Activated CD4-positive, alpha-beta T cell treated with anti-CD3 and anti-CD28 coated beads for 36 hours (primary cell): ENCODE data around the gene IRF2BP2. TPM values are rescaled to one million over a fixed set of nuclear protein-coding genes. Genes with fewer than 3 reads are reported as not detected.

Source experiments
- ATAC-seq: fragments of 200-7000 bp; cut with Tn5 transposase; one replicate; pipeline ENCODE4 v1.10.0; 2021; ENCODE audit warnings: mild to moderate bottlenecking, moderate library complexity
- CTCF ChIA-PET: fragments of 350-600 bp; sonication (Branson Sonifier 250); formaldehyde crosslinking; loops from one replicate; lab custom pipeline; 2021; ENCODE audit warnings: antibody characterized with exemption; lab: Charles Lee
- POLR2A ChIA-PET: fragments of 350-600 bp; sonication (Branson Sonifier 250); formaldehyde crosslinking; loops from one replicate; lab custom pipeline; 2021; ENCODE audit warnings: antibody characterized with exemption, inconsistent platforms; lab: Charles Lee
- DNase-seq: peaks from one replicate; pipeline ENCODE4 v3.0.0-alpha.2; 2020
- H3K27ac Mint-ChIP-seq: one replicate; pipeline ENCODE4 v1.8.0; 2021; ENCODE audit warnings: mixed read lengths
- H3K27me3 Mint-ChIP-seq: one replicate; pipeline ENCODE4 v1.8.0; 2021; ENCODE audit warnings: mixed read lengths
- H3K36me3 Mint-ChIP-seq: one replicate; pipeline ENCODE4 v1.8.0; 2021; ENCODE audit warnings: low read depth, mixed read lengths
- H3K4me1 Mint-ChIP-seq: one replicate; pipeline ENCODE4 v1.8.0; 2021; ENCODE audit warnings: mixed read lengths
- H3K4me3 Mint-ChIP-seq: one replicate; pipeline ENCODE4 v1.8.0; 2021; ENCODE audit warnings: mild to moderate bottlenecking, moderate library complexity, mixed read lengths
- H3K9me3 Mint-ChIP-seq: one replicate; pipeline ENCODE4 v1.8.0; 2021; ENCODE audit warnings: low read depth, mixed read lengths
- intact Hi-C, 2 experiments: fragments of 100-400 bp; cut with DNase I in 1 of 2; cut with micrococcal nuclease in 1 of 2; formaldehyde crosslinking; loops; one replicate each; pipeline versions ENCODE4 v1.14.2 to v1.15.1; 2022 to 2024; cut with DNase I, micrococcal nuclease
- total RNA-seq, 2 experiments: library from RNA; stranded (reverse); gene quantifications; one replicate each; pipeline ENCODE4 v1.2.3, GENCODE V29; 2021

The IRF2BP2 gene
- total RNA-seq, 2 experiments from 2014 or later, result 132 to 200 TPM

DNA sequence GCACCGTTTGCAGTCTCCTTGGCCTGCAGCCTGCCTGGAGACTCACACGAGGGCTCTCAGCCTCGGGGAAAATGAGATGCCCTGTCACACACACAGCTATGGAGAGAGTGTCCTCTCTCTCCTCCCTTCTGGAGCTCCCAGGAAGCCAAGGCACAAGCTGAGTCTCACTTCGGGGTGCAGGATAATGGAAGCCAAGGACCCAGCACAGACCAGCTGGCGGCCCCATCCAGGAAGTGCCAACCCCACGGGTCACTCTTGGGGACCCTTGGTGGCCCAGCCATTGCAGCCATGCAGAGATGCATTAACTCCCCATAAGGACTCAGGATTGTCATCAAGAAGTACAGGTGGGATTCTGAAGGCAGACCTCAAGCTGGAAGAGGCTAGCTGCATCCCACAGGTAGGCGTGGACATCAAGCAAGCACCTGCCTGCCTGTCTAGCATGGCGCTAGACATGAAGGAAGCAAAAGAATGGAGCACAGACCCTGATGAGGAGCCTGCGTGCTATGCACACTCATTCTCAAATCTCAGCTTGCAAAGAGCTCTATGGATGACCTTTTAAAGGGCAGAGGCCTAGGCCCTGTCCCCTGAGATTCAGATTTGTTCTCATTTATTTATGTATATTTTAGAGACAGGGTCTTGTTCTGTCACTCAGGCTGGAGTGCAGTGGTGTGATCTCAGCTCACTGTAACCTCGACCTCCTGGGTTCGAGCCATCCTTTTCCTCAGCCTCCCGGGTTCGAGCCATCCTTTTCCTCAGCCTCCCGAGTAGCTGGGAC is 49.9 kb downstream of the IRF2BP2 start:
- no peak for DNase-seq
- H3K27me3 Mint-ChIP-seq, result no peaks in the 10 kb centered on the region
- H3K9me3 Mint-ChIP-seq, result no peaks in the 10 kb centered on the region
- H3K4me1 Mint-ChIP-seq, result peaks cover 5% of the 10 kb centered on the region
- ATAC-seq, result no peak
- ChIA-PET CTCF (interaction anchor here (1.4 kb wide), 1 partner anchor 12 kb away, joined by 3 read pairs; no protein-coding TSS in a partner anchor), POLR2A (no interaction called here)
- no peak overlapping the region for H3K27ac Mint-ChIP-seq
- no peak overlapping the region for H3K4me3 Mint-ChIP-seq
- intact Hi-C loops, result no loop called here
- no peaks in the 10 kb centered on the region for H3K36me3 Mint-ChIP-seq

DNA sequence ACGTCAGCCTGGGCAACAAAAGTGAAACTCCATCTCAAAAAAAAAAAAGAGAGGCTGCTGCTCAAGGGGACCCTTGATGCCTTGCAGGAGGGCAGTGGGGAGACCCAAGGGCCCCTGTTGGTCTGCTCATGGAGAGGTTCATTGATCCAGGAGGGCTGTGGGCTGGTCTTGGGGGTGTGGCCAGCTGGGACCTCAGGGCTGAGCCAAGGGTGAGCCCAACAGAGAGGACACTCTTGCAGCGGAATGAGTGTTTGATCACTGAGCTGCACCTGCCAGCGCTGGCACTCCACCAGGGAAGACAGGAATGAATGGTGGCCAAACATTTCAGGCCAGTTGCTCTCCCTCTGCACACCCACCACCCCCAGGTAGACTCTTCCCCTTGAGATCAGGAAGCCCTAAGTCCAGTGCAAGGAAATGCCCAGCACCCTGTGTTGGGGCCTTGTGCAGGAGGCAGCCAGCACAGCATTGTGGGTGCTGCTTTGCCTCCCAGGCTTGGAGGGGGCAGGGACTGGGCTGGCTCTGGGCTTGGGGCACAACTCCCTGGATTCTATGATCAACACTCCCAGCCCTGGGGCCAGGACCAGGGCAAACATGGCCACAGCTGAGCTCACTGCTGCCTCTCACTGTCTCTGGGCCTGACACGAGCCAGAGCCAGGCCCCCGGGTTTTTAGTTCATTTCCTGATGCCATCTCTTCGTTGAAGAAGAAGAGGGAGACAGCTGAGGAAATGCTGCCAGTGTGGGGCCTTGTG is 50.7 kb downstream of the IRF2BP2 start:
- CTCF ChIA-PET, result no interaction called here
- intact Hi-C loops, result no loop called here
- Mint-ChIP-seq H3K4me1 (no peaks in the 10 kb centered on the region), H3K27me3 (no peaks in the 10 kb centered on the region), H3K9me3 (no peaks in the 10 kb centered on the region), H3K36me3 (no peaks in the 10 kb centered on the region), H3K4me3 (no peak overlapping the region), H3K27ac (no peak overlapping the region)
- ATAC-seq, result no peak
- POLR2A ChIA-PET, result no interaction called here
- no peak for DNase-seq

DNA sequence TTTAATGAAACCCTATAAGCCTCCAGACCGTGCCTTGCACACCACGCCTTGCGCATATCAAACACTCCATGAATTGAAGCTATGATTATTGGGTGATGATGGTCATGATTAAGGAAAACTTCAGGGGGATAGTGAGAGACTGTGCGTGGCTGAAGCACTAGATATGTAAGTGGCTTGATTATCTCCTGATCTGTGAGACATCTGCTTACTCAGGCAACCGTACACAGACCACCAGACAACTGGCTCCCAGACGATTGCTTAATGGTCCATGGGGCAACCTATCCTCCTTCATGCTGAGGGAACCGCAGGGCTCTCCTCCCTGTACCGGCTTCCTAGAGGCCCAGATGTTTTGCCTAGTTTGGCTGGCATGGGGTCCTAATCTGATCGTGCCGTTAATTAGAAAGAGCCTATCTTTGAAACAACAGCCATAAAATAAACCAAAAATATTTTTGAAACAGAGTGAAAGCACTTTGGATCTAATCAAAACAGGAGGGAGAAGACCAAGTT is 51.6 kb downstream of the IRF2BP2 start:
- no peaks in the 10 kb centered on the region for H3K9me3 Mint-ChIP-seq
- no peaks in the 10 kb centered on the region for H3K36me3 Mint-ChIP-seq
- intact Hi-C loops, result no loop called here
- DNase-seq (no peak), ATAC-seq (no peak)
- ChIA-PET CTCF (no interaction called here), POLR2A (no interaction called here)
- H3K4me1 Mint-ChIP-seq, result no peaks in the 10 kb centered on the region
- no peak overlapping the region for H3K27ac Mint-ChIP-seq
- no peak overlapping the region for H3K4me3 Mint-ChIP-seq
- H3K27me3 Mint-ChIP-seq, result no peaks in the 10 kb centered on the region

DNA sequence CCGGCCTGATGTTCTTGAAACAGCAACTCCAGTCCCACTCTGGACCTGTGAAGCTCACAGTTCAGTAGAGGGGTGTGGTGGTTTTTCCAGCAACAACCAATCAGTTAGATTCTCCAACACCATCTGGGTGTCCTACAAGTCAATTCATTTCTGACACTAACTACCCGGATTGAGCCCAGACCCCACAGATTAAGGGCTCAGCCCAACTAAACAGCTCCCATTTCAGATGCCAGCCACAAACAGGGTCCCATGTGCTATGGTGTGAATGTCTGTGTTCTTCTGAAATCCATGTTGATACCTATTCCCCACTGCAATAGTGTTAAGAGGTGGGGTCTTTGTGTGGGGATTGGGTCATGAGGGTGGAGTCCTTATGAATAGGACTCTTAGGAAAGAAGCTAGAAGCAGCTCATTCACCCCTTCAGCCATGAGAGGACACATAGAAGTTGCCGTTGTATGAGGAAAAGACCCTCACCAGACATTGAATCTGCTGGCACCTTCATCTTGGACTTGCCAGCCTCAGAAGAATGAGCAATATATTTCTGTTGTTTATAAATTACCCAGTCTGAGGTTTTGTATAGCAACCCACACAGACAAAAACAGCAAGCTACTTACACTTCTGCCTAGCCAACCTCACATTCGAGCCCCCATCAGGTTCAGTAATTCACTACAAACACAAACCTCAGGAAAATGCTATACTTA is 53.6 kb downstream of the IRF2BP2 start:
- H3K27me3 Mint-ChIP-seq, result no peaks in the 10 kb centered on the region
- DNase-seq (no peak), ATAC-seq (no peak)
- intact Hi-C loops, result no loop called here
- no peaks in the 10 kb centered on the region for H3K4me1 Mint-ChIP-seq
- H3K36me3 Mint-ChIP-seq, result no peaks in the 10 kb centered on the region
- H3K9me3 Mint-ChIP-seq, result no peaks in the 10 kb centered on the region
- no peak overlapping the region for H3K27ac Mint-ChIP-seq
- CTCF ChIA-PET, result interaction anchor here (0.5 to 1.0 kb wide), 5 partner anchors 21 to 653 kb away, joined by 3 to 4 read pairs (median 3); no protein-coding TSS in a partner anchor
- POLR2A ChIA-PET, result no interaction called here
- no peak overlapping the region for H3K4me3 Mint-ChIP-seq

DNA sequence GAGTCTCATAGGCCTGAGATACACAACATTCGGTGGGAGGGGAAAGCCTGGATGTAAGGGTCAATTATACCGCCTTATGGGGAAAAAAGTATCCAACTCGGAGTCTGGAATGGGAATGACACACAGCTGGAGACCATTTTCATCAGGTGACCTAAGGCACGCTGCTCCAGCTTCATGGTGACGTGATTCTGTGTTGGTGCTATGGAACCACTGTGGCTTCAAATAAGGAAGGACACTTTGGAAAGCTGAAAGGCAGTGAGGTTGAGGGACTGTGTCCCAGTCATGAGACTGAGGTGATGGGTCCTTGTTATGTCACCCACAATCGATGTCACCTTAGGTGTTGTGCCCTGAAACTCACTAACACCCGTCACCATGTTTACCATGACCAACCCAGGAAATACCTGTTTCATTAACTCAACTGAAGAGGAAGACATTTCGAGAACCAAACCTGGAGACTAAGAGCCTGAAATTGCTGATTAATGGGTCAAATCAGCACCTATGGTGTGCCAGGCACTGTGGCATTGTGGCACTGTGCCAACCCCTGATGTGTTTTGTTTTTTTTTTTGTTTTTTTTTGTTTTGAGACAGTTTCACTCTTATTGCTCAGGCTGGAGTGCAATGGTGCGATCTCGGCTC is 54.5 kb downstream of the IRF2BP2 start:
- Mint-ChIP-seq H3K27ac (no peak overlapping the region), H3K36me3 (no peaks in the 10 kb centered on the region), H3K27me3 (no peaks in the 10 kb centered on the region), H3K4me1 (no peaks in the 10 kb centered on the region), H3K4me3 (no peak overlapping the region), H3K9me3 (no peaks in the 10 kb centered on the region)
- DNase-seq, result no peak
- ChIA-PET CTCF (interaction anchor here (1.0 kb wide), 1 partner anchor 35 kb away, joined by 4 read pairs; no protein-coding TSS in a partner anchor), POLR2A (no interaction called here)
- no peak for ATAC-seq
- intact Hi-C loops, result no loop called here

DNA sequence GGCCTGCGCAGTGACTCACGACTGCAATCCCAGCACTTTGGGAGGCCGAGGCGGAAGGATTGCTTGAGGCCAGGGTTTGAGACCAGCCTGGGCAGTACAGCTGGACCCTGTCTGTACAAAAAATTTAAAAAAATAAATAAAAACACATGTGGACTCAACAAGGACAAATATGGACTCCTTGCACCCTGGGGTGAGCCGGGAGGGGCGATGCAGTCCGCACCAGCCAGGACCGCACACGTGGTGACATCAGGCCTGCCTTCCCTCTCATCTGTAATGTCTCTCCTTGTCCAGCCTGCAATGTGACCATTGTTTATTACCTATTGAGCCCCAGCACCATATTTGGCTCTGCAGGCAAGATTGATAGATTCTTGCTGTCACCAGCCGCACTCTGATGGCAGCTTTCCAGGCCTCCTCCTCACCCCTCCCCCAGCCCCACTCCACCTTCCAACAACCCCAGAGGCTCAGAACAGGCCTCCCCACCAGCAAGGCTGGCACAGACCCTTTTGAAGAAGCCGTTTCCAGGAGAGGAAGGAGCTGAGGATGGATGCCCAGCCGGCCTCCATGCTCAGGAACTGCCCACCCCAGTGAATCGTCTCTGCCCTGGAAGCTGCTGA is 55.2 kb downstream of the IRF2BP2 start:
- ChIA-PET CTCF (no interaction called here), POLR2A (no interaction called here)
- H3K4me3 Mint-ChIP-seq, result no peak overlapping the region
- H3K36me3 Mint-ChIP-seq, result no peaks in the 10 kb centered on the region
- no peaks in the 10 kb centered on the region for H3K4me1 Mint-ChIP-seq
- no peak for ATAC-seq
- DNase-seq, result no peak
- no peak overlapping the region for H3K27ac Mint-ChIP-seq
- H3K9me3 Mint-ChIP-seq, result no peaks in the 10 kb centered on the region
- H3K27me3 Mint-ChIP-seq, result no peaks in the 10 kb centered on the region
- intact Hi-C loops, result no loop called here

Other genes starting within 250 kb of the IRF2BP2 start
- gene COA6, start 236.7 kb downstream of the IRF2BP2 start, total RNA-seq, result 10 to 100 TPM; 56.5 to 69.5 TPM
- gene TARBP1, start 131.0 kb downstream of the IRF2BP2 start, total RNA-seq, result 10 to 100 TPM; 37.7 to 41.5 TPM